Measurements from ENCODE around the gene ACY1. TPM values are rescaled to one million over a fixed set of nuclear protein-coding genes. Genes with fewer than 3 reads are reported as not detected.

Gene ACY1
- total RNA-seq, 4 donors from 2014 or later, result 20.2 to 42.7 (median 33.6) TPM

DNA sequence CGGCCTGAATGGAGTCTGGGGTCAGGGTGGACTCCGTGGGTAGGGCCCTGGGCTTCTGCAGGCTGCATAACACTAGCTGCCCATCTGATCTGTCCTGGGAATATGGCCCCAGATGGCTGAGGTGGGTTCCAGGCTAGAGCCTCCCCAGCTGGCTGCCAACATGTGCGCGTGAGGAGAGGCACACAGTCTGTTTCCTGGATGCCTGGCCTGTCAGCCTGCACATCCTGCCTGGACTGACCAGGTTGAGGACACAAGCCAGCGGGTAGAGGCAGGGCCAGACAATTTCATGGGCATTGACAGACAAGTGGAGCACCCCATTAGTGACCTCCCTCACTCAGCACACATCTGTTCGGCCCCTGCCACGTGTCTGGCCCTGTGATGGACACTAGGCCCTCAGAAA lies 42.1 kb downstream of the ACY1 start:
- peaks cover 0 to 66% (median 33%) of the 10 kb centered on the region in 3 donors for H3K4me1 ChIP-seq
- no peaks in the 10 kb centered on the region for H3K36me3 ChIP-seq
- H3K27ac ChIP-seq, result no peak overlapping the region
- DNase-seq, result no peak
- TF ChIP-seq POLR2A (IDR thresholded peaks at IDR 0.05), result no peak
- TF ChIP-seq, protein P1, sequence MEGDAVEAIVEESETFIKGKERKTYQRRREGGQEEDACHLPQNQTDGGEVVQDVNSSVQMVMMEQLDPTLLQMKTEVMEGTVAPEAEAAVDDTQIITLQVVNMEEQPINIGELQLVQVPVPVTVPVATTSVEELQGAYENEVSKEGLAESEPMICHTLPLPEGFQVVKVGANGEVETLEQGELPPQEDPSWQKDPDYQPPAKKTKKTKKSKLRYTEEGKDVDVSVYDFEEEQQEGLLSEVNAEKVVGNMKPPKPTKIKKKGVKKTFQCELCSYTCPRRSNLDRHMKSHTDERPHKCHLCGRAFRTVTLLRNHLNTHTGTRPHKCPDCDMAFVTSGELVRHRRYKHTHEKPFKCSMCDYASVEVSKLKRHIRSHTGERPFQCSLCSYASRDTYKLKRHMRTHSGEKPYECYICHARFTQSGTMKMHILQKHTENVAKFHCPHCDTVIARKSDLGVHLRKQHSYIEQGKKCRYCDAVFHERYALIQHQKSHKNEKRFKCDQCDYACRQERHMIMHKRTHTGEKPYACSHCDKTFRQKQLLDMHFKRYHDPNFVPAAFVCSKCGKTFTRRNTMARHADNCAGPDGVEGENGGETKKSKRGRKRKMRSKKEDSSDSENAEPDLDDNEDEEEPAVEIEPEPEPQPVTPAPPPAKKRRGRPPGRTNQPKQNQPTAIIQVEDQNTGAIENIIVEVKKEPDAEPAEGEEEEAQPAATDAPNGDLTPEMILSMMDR (IDR thresholded peaks at IDR 0.05), result no peak
- no peaks in the 10 kb centered on the region for H3K27me3 ChIP-seq
- H3K4me3 ChIP-seq, result no peak overlapping the region
- H3K9me3 ChIP-seq, result no peaks in the 10 kb centered on the region
- intact Hi-C loops (cut with DNase I), result no loop called here
- 63 to 66% methylated on average over 2 to 3 of the region's 7 CpGs for WGBS, 2 donors

DNA sequence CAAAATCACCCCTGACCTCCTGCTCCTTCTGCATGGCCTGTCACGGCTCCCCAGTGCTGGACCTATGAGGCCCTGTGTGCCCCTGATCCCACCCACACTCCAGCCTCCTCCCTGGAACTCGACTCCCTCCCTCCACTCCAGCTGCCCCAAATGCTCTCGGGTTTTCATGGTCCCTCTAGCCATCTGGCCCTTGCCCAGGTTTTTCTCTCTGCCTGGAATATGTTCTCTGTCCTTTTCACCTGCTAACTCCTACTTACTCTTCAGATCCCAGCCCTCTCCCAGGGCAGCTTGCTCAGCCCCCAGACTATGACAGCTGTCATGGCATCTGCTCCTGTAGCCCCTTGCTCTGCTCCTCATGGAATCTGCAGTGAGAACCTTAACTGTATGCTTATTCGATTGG lies 42.7 kb downstream of the ACY1 start:
- intact Hi-C loops (cut with DNase I), result no loop called here
- H3K4me3 ChIP-seq, result no peak overlapping the region
- TF ChIP-seq, protein P1 (IDR thresholded peaks at IDR 0.05), result no peak
- no peak for TF ChIP-seq POLR2A (IDR thresholded peaks at IDR 0.05)
- peaks cover 3 to 66% (median 35%) of the 10 kb centered on the region in 3 donors for H3K4me1 ChIP-seq
- H3K27ac ChIP-seq, result no peak overlapping the region
- H3K9me3 ChIP-seq, result no peaks in the 10 kb centered on the region
- 53 to 63% methylated on average over 4 of the region's 4 CpGs for WGBS, 2 donors
- no peaks in the 10 kb centered on the region for H3K27me3 ChIP-seq
- no peaks in the 10 kb centered on the region for H3K36me3 ChIP-seq
- DNase-seq, result no peak

DNA sequence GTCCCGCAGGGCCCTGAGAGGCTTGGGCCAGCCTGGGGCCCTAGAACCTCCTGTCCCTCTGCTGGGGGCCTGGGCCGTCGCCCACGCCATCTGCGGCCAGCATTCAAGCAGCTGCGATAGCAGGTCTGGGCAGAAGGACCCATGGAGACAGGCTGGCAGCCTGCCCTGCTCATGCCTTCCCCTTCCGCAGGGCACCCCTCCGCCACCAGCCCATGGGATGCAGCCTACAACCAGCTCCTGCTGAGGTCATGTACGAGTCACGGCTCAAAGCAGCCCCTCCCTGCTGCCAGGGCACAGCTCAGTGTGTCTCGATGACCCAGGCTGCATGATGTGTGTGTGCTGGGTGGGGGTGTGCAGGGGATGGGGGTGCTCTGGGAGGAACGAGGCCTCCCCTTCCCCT lies 45.2 kb downstream of the ACY1 start:
- TF ChIP-seq, protein P1 (IDR thresholded peaks at IDR 0.05), result no peak
- no peak for TF ChIP-seq POLR2A (IDR thresholded peaks at IDR 0.05)
- 53% methylated on average over 8 of the region's 12 CpGs; no CpG with 5 or more reads in 1 of the 2 donors for WGBS, 2 donors
- intact Hi-C loops (cut with DNase I), result no loop called here
- Histone ChIP-seq H3K27me3 (no peaks in the 10 kb centered on the region), H3K4me3 (no peak overlapping the region), H3K4me1 (peaks cover 5 to 67% (median 37%) of the 10 kb centered on the region in 3 donors), H3K36me3 (no peaks in the 10 kb centered on the region), H3K27ac (no peak overlapping the region), H3K9me3 (no peaks in the 10 kb centered on the region)
- DNase-seq, result no peak

DNA sequence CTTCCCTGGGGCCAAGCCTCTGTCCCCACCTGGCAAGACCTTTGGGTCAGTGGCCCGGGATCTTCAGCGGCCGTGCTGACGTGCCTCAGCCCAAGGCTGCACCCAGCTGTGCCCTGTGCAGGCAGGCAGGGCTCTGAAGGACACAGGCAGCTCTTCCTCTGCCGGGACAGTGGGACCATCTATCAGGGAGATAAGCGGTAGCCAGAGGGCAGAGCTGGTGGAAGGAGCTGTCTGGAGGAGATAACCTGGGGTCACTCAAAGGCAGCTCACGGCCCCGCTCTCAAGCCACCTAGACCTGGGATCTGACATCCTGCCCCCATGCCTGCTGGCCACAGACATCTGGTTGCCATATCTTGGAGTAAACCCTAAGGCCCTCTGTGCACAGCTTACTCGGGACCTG lies 45.7 kb downstream of the ACY1 start:
- TF ChIP-seq, protein P1 (IDR thresholded peaks at IDR 0.05), result no peak
- TF ChIP-seq POLR2A (IDR thresholded peaks at IDR 0.05), result no peak
- no peak overlapping the region for H3K27ac ChIP-seq

DNA sequence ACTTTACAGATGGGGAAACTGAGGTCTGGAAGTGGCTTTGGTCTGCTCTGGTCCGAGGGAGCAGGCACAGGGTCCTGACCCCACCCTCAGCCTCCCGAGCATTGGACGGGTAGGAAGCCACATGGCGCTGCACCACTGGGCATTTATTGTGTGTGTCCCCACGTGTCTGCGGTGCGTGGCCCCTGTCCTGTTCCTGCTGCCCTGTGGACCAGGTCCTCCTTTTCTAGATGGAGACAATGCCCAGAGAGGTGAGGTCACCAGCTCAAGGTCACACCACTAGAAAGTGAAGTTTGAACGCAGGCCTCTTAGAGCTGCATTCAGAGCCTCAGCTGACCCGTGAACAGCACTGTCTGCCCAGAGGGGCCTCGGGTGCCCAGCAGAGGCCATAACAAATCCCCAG lies 46.2 kb downstream of the ACY1 start:
- no peak for DNase-seq
- H3K4me1 ChIP-seq, result peaks cover 5 to 63% (median 37%) of the 10 kb centered on the region in 3 donors
- no peaks in the 10 kb centered on the region for H3K36me3 ChIP-seq
- no peak overlapping the region for H3K4me3 ChIP-seq
- no peaks in the 10 kb centered on the region for H3K9me3 ChIP-seq
- H3K27ac ChIP-seq, result no peak overlapping the region
- 73% methylated on average over 4 of the region's 10 CpGs; no CpG with 5 or more reads in 1 of the 2 donors for WGBS, 2 donors
- intact Hi-C loops (cut with DNase I), result no loop called here
- TF ChIP-seq, protein P1 (IDR thresholded peaks at IDR 0.05), result no peak
- TF ChIP-seq POLR2A (IDR thresholded peaks at IDR 0.05), result no peak
- no peaks in the 10 kb centered on the region for H3K27me3 ChIP-seq

More for the DNA sequence above, 45.7 kb downstream of the ACY1 start:
- 93 to 100% methylated on average over 1 to 3 of the region's 9 CpGs for WGBS, 2 donors
- Histone ChIP-seq H3K9me3 (no peaks in the 10 kb centered on the region), H3K4me1 (peaks cover 5 to 63% (median 37%) of the 10 kb centered on the region in 3 donors), H3K27me3 (no peaks in the 10 kb centered on the region), H3K36me3 (no peaks in the 10 kb centered on the region), H3K4me3 (no peak overlapping the region)
- DNase-seq, result no peak
- intact Hi-C loops (cut with DNase I), result no loop called here

Data from esophagus squamous epithelium (tissue), 5 donors.